ENCODE results near the gene GDF9. TPM values are rescaled to one million over a fixed set of nuclear protein-coding genes. Genes with fewer than 3 reads are reported as not detected.

Gene GDF9
- total RNA-seq, 2 experiments from 2014 or later: 0.87 to 0.89 TPM

DNA sequence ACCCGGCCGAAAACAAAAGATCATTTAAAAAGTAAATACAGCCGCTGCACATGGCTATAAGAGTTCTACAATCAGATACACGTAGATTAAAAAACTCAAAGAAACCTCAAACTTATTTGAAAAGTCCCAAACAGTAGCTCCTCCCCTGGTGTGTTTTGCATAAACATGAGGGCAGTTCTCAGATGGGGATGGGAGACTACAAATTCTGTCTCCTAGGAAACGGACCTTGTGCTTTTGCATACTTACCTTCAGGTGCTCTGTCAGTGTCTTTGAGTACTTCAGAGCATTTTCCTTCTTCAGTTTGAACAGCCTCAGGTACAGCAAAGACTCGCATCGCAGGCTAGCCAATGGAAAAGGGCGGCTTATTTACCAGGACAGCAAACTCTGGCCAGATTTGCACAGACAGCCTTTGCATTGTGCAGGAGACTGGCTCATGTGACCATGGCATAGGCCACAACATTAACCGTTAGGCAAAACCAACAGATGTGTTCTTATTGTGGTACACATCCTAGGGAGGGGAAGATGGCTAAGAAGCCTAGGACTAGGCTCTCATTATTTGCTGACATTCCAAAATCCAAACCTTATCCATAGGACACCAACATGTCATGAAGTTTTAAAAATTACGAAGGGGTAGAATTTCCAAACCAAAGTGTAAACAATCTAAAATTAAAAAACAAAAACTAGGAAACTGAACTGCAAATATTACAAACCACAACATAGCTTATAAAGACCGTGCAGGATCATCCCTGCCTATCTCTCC is 20.0 kb upstream of the GDF9 start:
- Mint-ChIP-seq H3K27ac (no peak overlapping the region), H3K4me3 (no peak overlapping the region), H3K27me3 (no peaks in the 10 kb centered on the region), H3K36me3 (ENCODE audit: low read depth) (peaks cover 43% of the 10 kb centered on the region), H3K4me1 (peaks cover 10% of the 10 kb centered on the region), H3K9me3 (no peaks in the 10 kb centered on the region)
- no peak for DNase-seq
- POLR2A ChIA-PET: no interaction called here
- CTCF ChIA-PET: interaction anchor here (0.6 kb wide), 1 partner anchor 185 kb away, joined by 3 read pairs; no protein-coding TSS in a partner anchor

DNA sequence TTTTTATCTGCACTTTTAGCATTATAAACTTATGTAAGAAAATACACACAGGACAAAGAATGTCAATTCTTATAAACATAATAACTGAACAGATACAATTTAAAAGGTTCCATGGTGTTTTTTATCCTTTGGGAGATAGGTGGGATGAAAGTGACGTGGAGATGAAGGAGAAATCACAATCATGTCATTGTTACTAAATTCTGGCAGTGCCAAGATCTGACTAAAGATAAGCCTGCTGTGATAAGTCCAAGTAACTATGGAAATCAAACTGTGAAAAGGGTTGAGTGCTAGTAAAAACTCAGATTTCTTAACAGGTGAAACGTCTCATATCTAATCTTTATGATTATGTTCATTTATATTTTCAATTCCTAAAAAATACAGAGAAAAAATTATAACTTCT is 18.3 kb upstream of the GDF9 start:
- POLR2A ChIA-PET: no interaction called here
- peaks cover 46% of the 10 kb centered on the region for H3K36me3 Mint-ChIP-seq (ENCODE audit: low read depth)

GRCh38 chr5:132883261-132883834 is 17.1 kb upstream of the GDF9 start:
- DNase-seq: peak; percentile 38
- CTCF ChIA-PET: interaction anchor here (0.6 to 1.8 kb wide), 4 partner anchors 13 to 174 kb away, joined by 3 to 5 read pairs (median 4); partner anchors contain the start of gene UQCRQ
- H3K27me3 Mint-ChIP-seq: no peaks in the 10 kb centered on the region
- H3K4me1 Mint-ChIP-seq: peaks cover 3% of the 10 kb centered on the region
- no peak overlapping the region for H3K4me3 Mint-ChIP-seq
- H3K36me3 Mint-ChIP-seq (ENCODE audit: low read depth): peaks cover 41% of the 10 kb centered on the region
- H3K9me3 Mint-ChIP-seq: no peaks in the 10 kb centered on the region
- POLR2A ChIA-PET: no interaction called here
- H3K27ac Mint-ChIP-seq: no peak overlapping the region

More for the DNA sequence above, 18.3 kb upstream of the GDF9 start:
- no peaks in the 10 kb centered on the region for H3K27me3 Mint-ChIP-seq
- CTCF ChIA-PET: no interaction called here
- no peak overlapping the region for H3K4me3 Mint-ChIP-seq
- no peak overlapping the region for H3K27ac Mint-ChIP-seq
- H3K4me1 Mint-ChIP-seq: peaks cover 5% of the 10 kb centered on the region
- DNase-seq: no peak
- no peaks in the 10 kb centered on the region for H3K9me3 Mint-ChIP-seq

DNA sequence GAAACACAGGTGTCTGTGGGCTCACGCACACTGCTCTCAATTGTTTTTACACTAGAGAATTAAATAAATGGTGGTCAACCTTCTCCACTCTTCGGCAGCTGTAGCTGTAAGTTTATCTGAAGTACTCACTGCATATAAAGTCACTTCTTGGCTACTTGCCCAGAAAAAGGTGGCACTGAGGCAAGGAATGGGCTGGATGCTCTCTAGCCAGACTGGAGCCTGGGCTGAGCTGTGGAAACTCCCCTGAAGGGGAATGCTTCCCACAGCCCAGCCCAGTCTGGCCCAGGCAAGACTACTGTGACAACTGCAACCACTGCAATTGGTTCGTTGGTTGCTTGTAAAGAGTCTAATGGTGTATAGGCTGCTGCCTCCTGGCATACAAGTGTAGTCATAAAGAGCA is 11.7 kb upstream of the GDF9 start:
- Mint-ChIP-seq H3K9me3 (no peaks in the 10 kb centered on the region), H3K27ac (no peak overlapping the region), H3K4me3 (no peak overlapping the region), H3K36me3 (ENCODE audit: low read depth) (peaks cover 26% of the 10 kb centered on the region), H3K4me1 (no peaks in the 10 kb centered on the region), H3K27me3 (no peaks in the 10 kb centered on the region)
- DNase-seq: no peak
- ChIA-PET CTCF (interaction anchor here (1.4 to 2.2 kb wide), 2 partner anchors 10 to 13 kb away, joined by 3 to 9 read pairs; partner anchors contain the start of genes GDF9 and UQCRQ), POLR2A (no interaction called here)

DNA sequence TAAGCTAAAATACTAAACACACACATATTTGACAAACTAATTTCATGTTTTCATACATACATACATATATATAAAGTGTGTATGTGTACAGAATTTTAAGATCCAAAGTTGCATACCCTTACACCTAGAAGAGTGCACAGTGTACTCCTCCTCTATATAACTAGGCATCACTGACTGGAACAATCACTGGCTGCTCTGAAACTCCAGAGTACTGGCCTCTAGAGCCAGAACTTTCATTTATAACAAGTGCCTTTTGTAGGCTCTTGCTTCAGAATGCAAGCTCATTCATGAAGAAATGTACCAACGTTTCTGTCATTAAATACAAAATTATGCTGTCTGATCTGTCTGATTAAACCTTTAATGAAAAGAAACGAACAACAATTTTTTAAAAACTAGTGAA is 11.2 kb upstream of the GDF9 start:
- Mint-ChIP-seq H3K4me3 (no peak overlapping the region), H3K4me1 (no peaks in the 10 kb centered on the region), H3K27ac (no peak overlapping the region), H3K9me3 (no peaks in the 10 kb centered on the region), H3K27me3 (no peaks in the 10 kb centered on the region), H3K36me3 (ENCODE audit: low read depth) (peaks cover 24% of the 10 kb centered on the region)
- DNase-seq: no peak
- ChIA-PET POLR2A (no interaction called here), CTCF (interaction anchor here (1.4 to 2.2 kb wide), 2 partner anchors 10 to 13 kb away, joined by 3 to 9 read pairs; partner anchors contain the start of genes GDF9 and UQCRQ)

- no peak overlapping the region for H3K27ac Mint-ChIP-seq
- POLR2A ChIA-PET: no interaction called here
- H3K4me1 Mint-ChIP-seq: no peaks in the 10 kb centered on the region
- no peak overlapping the region for H3K4me3 Mint-ChIP-seq
- H3K9me3 Mint-ChIP-seq: no peaks in the 10 kb centered on the region
- no peaks in the 10 kb centered on the region for H3K27me3 Mint-ChIP-seq
- DNase-seq: no peak
- CTCF ChIA-PET: interaction anchor here (0.6 to 2.2 kb wide), 2 partner anchors 8 to 17 kb away, joined by 4 to 9 read pairs; partner anchors contain the start of genes GDF9 and UQCRQ
- H3K36me3 Mint-ChIP-seq (ENCODE audit: low read depth): peaks cover 28% of the 10 kb centered on the region
These were observed 9.9 kb upstream of the GDF9 start for GRCh38 chr5:132876020-132876759.

- CTCF ChIA-PET: interaction anchor here (0.8 kb wide), 1 partner anchor 44 kb away, joined by 4 read pairs; no protein-coding TSS in a partner anchor
- Mint-ChIP-seq H3K4me3 (no peak overlapping the region), H3K9me3 (no peaks in the 10 kb centered on the region), H3K36me3 (ENCODE audit: low read depth) (peaks cover 30% of the 10 kb centered on the region), H3K27ac (no peak overlapping the region), H3K27me3 (no peaks in the 10 kb centered on the region), H3K4me1 (peaks cover under 1% of the 10 kb centered on the region)
- POLR2A ChIA-PET: no interaction called here
- DNase-seq: no peak
These were observed 7.6 kb upstream of the GDF9 start for GRCh38 chr5:132873930-132874271.

GRCh38 chr5:132873119-132873929 is 7.1 kb upstream of the GDF9 start, which contains the start of gene LEAP2:
Gene LEAP2, plus strand, starts transcription at chr5:132873668. Its CDS starts 27 bp downstream, at chr5:132873695.
- H3K9me3 Mint-ChIP-seq: no peaks in the 10 kb centered on the region
- H3K4me1 Mint-ChIP-seq: peaks cover 5% of the 10 kb centered on the region
- no peaks in the 10 kb centered on the region for H3K27me3 Mint-ChIP-seq
- no peak for DNase-seq
- CTCF ChIA-PET: interaction anchor here (0.6 to 1.0 kb wide), 3 partner anchors 16 to 89 kb away, joined by 3 to 4 read pairs (median 4); no protein-coding TSS in a partner anchor
- POLR2A ChIA-PET: no interaction called here
- H3K36me3 Mint-ChIP-seq (ENCODE audit: low read depth): peaks cover 33% of the 10 kb centered on the region
- no peak within 1 kb of the TSS for H3K4me3 Mint-ChIP-seq
- H3K27ac Mint-ChIP-seq: no peak within 1 kb of the TSS

DNA sequence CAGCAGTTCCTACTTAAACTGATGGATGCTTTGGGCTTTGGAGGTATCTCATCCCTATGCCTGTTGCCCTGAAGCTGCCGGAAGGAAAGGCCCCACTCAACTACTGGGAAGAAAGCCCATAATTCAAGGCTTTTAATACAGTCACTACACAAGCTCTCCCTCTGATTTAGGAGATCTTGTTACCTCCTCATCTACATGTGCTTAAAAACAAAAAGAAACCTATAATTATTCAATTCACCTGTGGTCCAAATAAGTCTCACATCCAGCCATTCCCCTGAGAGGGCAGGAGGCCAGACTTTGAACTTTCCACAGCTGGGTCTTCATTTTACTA is 6.5 kb upstream of the GDF9 start:
- POLR2A ChIA-PET: no interaction called here
- Mint-ChIP-seq H3K27me3 (no peaks in the 10 kb centered on the region), H3K4me1 (peaks cover 9% of the 10 kb centered on the region), H3K27ac (no peak overlapping the region), H3K36me3 (ENCODE audit: low read depth) (peaks cover 33% of the 10 kb centered on the region), H3K4me3 (no peak overlapping the region), H3K9me3 (no peaks in the 10 kb centered on the region)
- CTCF ChIA-PET: interaction anchor here (0.6 to 1.0 kb wide), 2 partner anchors 16 to 89 kb away, joined by 3 to 4 read pairs; no protein-coding TSS in a partner anchor
- DNase-seq: no peak

- H3K4me1 Mint-ChIP-seq: peaks cover 17% of the 10 kb centered on the region
- DNase-seq: no peak
- ChIA-PET CTCF (interaction anchor here (0.7 to 1.8 kb wide), 3 partner anchors 8 to 177 kb away, joined by 3 to 4 read pairs (median 3); no protein-coding TSS in a partner anchor), POLR2A (no interaction called here)
- peaks cover 39% of the 10 kb centered on the region for H3K36me3 Mint-ChIP-seq (ENCODE audit: low read depth)
- H3K9me3 Mint-ChIP-seq: no peaks in the 10 kb centered on the region
- H3K27me3 Mint-ChIP-seq: no peaks in the 10 kb centered on the region
- no peak overlapping the region for H3K27ac Mint-ChIP-seq
- no peak overlapping the region for H3K4me3 Mint-ChIP-seq
These were observed 5.4 kb upstream of the GDF9 start for GRCh38 chr5:132871459-132872284.

DNA sequence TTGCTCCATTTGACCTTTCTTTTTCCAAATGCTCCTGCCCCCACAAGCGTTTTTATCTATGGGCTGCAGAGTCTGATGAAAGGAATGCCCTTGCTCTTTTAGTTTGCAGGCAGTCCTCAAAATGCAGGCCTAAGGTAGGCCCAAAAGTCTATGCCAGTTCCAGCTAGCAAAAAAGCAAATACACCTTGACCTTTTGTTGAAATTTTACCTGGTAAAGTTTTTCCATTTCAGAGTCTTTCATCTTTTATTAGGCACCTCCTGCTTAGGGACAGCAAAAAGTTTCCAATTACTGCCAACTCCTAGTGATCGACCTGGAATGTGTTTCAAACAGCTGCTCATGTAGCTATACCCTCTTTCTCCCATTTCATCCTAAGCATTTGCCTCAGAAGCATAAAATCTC is 4.5 kb upstream of the GDF9 start:
- Mint-ChIP-seq H3K27ac (no peak overlapping the region), H3K36me3 (ENCODE audit: low read depth) (peaks cover 40% of the 10 kb centered on the region), H3K4me3 (no peak overlapping the region), H3K9me3 (no peaks in the 10 kb centered on the region), H3K4me1 (peaks cover 23% of the 10 kb centered on the region), H3K27me3 (no peaks in the 10 kb centered on the region)
- DNase-seq: no peak
- POLR2A ChIA-PET: no interaction called here
- CTCF ChIA-PET: interaction anchor here (0.6 to 1.8 kb wide), 4 partner anchors 9 to 178 kb away, joined by 3 to 4 read pairs (median 3); no protein-coding TSS in a partner anchor
